K562 (cell line): ENCODE data around the gene MAP3K13. TPM values are rescaled to one million over a fixed set of nuclear protein-coding genes. Genes with fewer than 3 reads are reported as not detected.

Source experiments
- ATAC-seq: fragments of 200-7000 bp; cut with Tn5 transposase; 3 replicates; pipeline ENCODE4 v1.9.1; 2020; ENCODE audit warnings: moderate library complexity
- BruUV-seq: library from RNA; stranded (reverse); fragments of 400-500 nt; replicated peaks from 2 replicates; lab custom pipeline; 2021; lab: Mats Ljungman, UMichigan
- CTCF ChIA-PET: fragments of 300-600 bp; formaldehyde crosslinking; extraction: SDS; loops from one replicate; lab custom pipeline; 2021; ENCODE audit warnings: low intra/inter-chr PET ratio; lab: Yijun Ruan, JAX
- POLR2A ChIA-PET: fragments of 300-600, 350-650 bp; sonication (Branson Sonifier 250); formaldehyde crosslinking; extraction: SDS; loops from one replicate; lab custom pipeline; 2021; ENCODE audit warnings: antibody characterized with exemption, inconsistent platforms; lab: Yijun Ruan, JAX
- DNase-seq, 4 experiments: peaks; one replicate each; pipeline versions ENCODE4 v3.0.0 to v3.0.0-alpha.2; 2011 to 2018; ENCODE audit warnings: low spot score in 3 of 4, mixed read lengths in 3 of 4; ENCODE audit errors: extremely low read depth in 1 of 4
- FAIRE-seq: peaks from 2 replicates; lab custom pipeline; 2011; peaks lifted over from hg19 to GRCh38; lab: Jason Lieb, UNC
- H2AFZ ChIP-seq: 2 replicates; pipeline ENCODE4 v1.6.0; 2011; ENCODE audit warnings: low read depth, low read length, control low read depth, inconsistent platforms
- H3K27ac ChIP-seq: fragments of 200-600 bp; 3 replicates; pipeline ENCODE4 v1.8.0; 2011; ENCODE audit warnings: low read depth, mild to moderate bottlenecking, control low read depth, inconsistent platforms, low read length, moderate library complexity, mixed read lengths; ENCODE audit errors: extremely low read depth
- H3K27me3 ChIP-seq, 2 experiments: fragments of 300-600 bp in 1 of 2; 2 replicates in 1 of 2; 3 replicates in 1 of 2; pipeline versions ENCODE4 v1.6.0 to v1.8.0; 2011; ENCODE audit warnings: inconsistent platforms in 2 of 2, low read length in 2 of 2, mild to moderate bottlenecking in 1 of 2, mixed read lengths in 1 of 2, moderate library complexity in 1 of 2; ENCODE audit not compliant: control insufficient read depth in 2 of 2, insufficient read depth in 2 of 2
- H3K36me3 ChIP-seq: fragments of 300-600 bp; 3 replicates; pipeline ENCODE4 v1.8.0; 2011; ENCODE audit warnings: mild to moderate bottlenecking, low read length, inconsistent platforms; ENCODE audit not compliant: control insufficient read depth, insufficient read depth
- H3K4me1 ChIP-seq, 2 experiments: fragments of 200-600 bp in 1 of 2; replicated peaks in 1 of 2; 2 replicates in 1 of 2; 3 replicates in 1 of 2; pipeline versions ENCODE4 v1.5.1 to v1.8.0; 2011; ENCODE audit warnings: inconsistent platforms in 2 of 2, low read length in 2 of 2, mild to moderate bottlenecking in 1 of 2, mixed read lengths in 1 of 2, moderate library complexity in 1 of 2; ENCODE audit not compliant: control insufficient read depth in 2 of 2, insufficient read depth in 2 of 2
- H3K4me2 ChIP-seq: 2 replicates; pipeline ENCODE4 v1.6.1; 2011; ENCODE audit warnings: low read length, control low read depth, inconsistent platforms, mixed read lengths; ENCODE audit not compliant: insufficient read depth
- H3K4me3 ChIP-seq: fragments of 200-600 bp; sonication (generic), shearing (Covaris generic); 2 replicates; pipeline ENCODE4 v1.5.1; 2016; ENCODE audit warnings: control low read depth, inconsistent platforms
- H3K79me2 ChIP-seq: fragments of 200-600 bp; 3 replicates; pipeline ENCODE4 v1.8.0; 2011; ENCODE audit warnings: low read length, inconsistent platforms; ENCODE audit not compliant: control insufficient read depth, insufficient read depth
- H3K9ac ChIP-seq, 2 experiments: 2 replicates each; pipeline versions ENCODE4 v1.6.0 to v1.6.1; 2011; ENCODE audit warnings: low read depth in 2 of 2, low read length in 2 of 2, control low read depth in 1 of 2, inconsistent platforms in 1 of 2, mild to moderate bottlenecking in 1 of 2, mixed read lengths in 1 of 2; ENCODE audit not compliant: insufficient read depth in 1 of 2
- H3K9me1 ChIP-seq: one replicate; pipeline ENCODE4 v1.6.0; 2011; ENCODE audit warnings: inconsistent platforms, mild to moderate bottlenecking, low read length, moderate library complexity; ENCODE audit not compliant: control insufficient read depth, insufficient read depth
- H3K9me3 ChIP-seq: replicated peaks from 2 replicates; pipeline ENCODE4 v1.5.1; 2011; ENCODE audit warnings: low read depth, low read length, inconsistent platforms; ENCODE audit not compliant: control insufficient read depth, insufficient read depth
- H4K20me1 ChIP-seq: replicated peaks from 2 replicates; pipeline ENCODE4 v1.6.1; 2011; ENCODE audit warnings: low read length, inconsistent platforms, mixed read lengths; ENCODE audit not compliant: control insufficient read depth, insufficient read depth
- CHD4 ChIP-seq: fragments of 200-600 bp; sonication (generic); IDR thresholded peaks from 3 replicates; pipeline ENCODE4 v1.6.1; 2012; ENCODE audit warnings: low read depth, mild to moderate bottlenecking, mixed read lengths, low read length, inconsistent platforms; ENCODE audit not compliant: insufficient read depth, insufficient replicate concordance, poor library complexity, severe bottlenecking
- DIDO1 ChIP-seq: fragments of 450-650 bp; IDR thresholded peaks from 2 replicates; pipeline ENCODE4 v1.6.1; 2016; ENCODE audit warnings: low read depth, missing biosample characterization, missing genetic modification characterization
- POLR3G ChIP-seq: IDR thresholded peaks from 2 replicates; pipeline ENCODE4 v1.6.1; 2011; ENCODE audit not compliant: insufficient read length, insufficient replicate concordance; ENCODE audit errors: extremely low read depth
- RAD21 ChIP-seq, 2 experiments: fragments of 250-450 bp in 1 of 2; fragments of 450-650 bp in 1 of 2; sonication (Bioruptor Pico) in 1 of 2; formaldehyde crosslinking in 1 of 2; IDR thresholded peaks in 1 of 2; conservative IDR thresholded peaks in 1 of 2; 2 replicates each; pipeline versions ENCODE4 v1.4.0 to v1.8.0; 2020 to 2022; ENCODE audit warnings: mild to moderate bottlenecking in 2 of 2, moderate library complexity in 1 of 2
- RBM15 ChIP-seq: fragments of 200-400 bp; formaldehyde crosslinking; IDR thresholded peaks from 2 replicates; pipeline ENCODE4 v1.6.1; 2018; ENCODE audit warnings: mild to moderate bottlenecking, low read length, moderate library complexity; ENCODE audit not compliant: insufficient read depth
- SAFB ChIP-seq: fragments of 200-400 bp; formaldehyde crosslinking; IDR thresholded peaks from 2 replicates; pipeline ENCODE4 v1.6.1; 2017; ENCODE audit warnings: low read depth, low read length, borderline replicate concordance
- TBP ChIP-seq: optimal IDR thresholded peaks from 2 replicates; pipeline ENCODE3; 2011; ENCODE audit warnings: low read depth, low read length, improper control_type of control experiment
- ZNF23 ChIP-seq: fragments of 250-450 bp; sonication (Bioruptor Pico); IDR thresholded peaks from 2 replicates; pipeline ENCODE4 v1.4.0; 2020; ENCODE audit warnings: mild to moderate bottlenecking
- ZNF232 ChIP-seq: sonication (generic); formaldehyde crosslinking; IDR thresholded peaks from 2 replicates; pipeline ENCODE4 v1.8.0; 2022; ENCODE audit warnings: mild to moderate bottlenecking, missing genetic modification reagents
- ZZZ3 ChIP-seq: fragments of 450-650 bp; IDR thresholded peaks from 2 replicates; pipeline ENCODE4 v1.6.1; 2016; ENCODE audit warnings: antibody characterized with exemption, mild to moderate bottlenecking, moderate library complexity
- WGBS: fragments of 100-300 bp; shearing (Covaris generic); methylation state at CpG from one replicate; pipeline ENCODE4 v1.1.6; 2016; ENCODE audit warnings: low coverage, mixed read lengths; ENCODE audit not compliant: insufficient coverage; ENCODE audit errors: missing lambda C conversion rate; 5-methylcytosine and 5-hydroxymethylcytosine counted together
- in situ Hi-C: fragments of 300-500 bp; cut with MboI; formaldehyde crosslinking; loops from 4 replicates; pipeline ENCODE4 v1.15.0; 2018; ENCODE audit warnings: inconsistent platforms, mixed read lengths
- intact Hi-C: fragments of 100-400 bp; cut with micrococcal nuclease; formaldehyde crosslinking; loops from 2 replicates; pipeline ENCODE4 v1.14.2; 2022
- polyA plus RNA-seq, 8 experiments: library from polyadenylated mRNA; depleted of rRNA in 4 of 8; stranded (reverse) in 5 of 8; unstranded in 3 of 8; fragments of >200 nt; fragmentation: Nextera tagmentation in 2 of 8; fragmentation: Illumina TruSeq in 1 of 8; extraction: Ambion mirVana in 2 of 8; extraction: Trizol in 1 of 8; gene quantifications; 2 replicates each; pipeline versions ENCODE4 v1.2.1 to v1.2.3, GENCODE V29; 2011 to 2014; ENCODE audit warnings: inconsistent platforms in 1 of 8, missing spikeins in 1 of 8
- total RNA-seq, 7 experiments: library from RNA; depleted of rRNA in 6 of 7; stranded (reverse); fragments of >200 nt in 6 of 7; fragmentation: Illumina TruSeq in 2 of 7; extraction: Trizol in 2 of 7; gene quantifications; 2 replicates each; pipeline versions ENCODE4 v1.2.1 to v1.2.3, GENCODE V29; 2011 to 2021; ENCODE audit warnings: low replicate concordance in 1 of 7
- TF ChIP-seq, protein P1 (sequence below): fragments of 450-650 bp; formaldehyde crosslinking; IDR thresholded peaks from 2 replicates; pipeline ENCODE4 v1.4.0; 2022; ENCODE audit warnings: missing genetic modification characterization
- TF ChIP-seq, protein P2 (sequence below): IDR thresholded peaks from 2 replicates; pipeline ENCODE4 v1.6.1; 2012; ENCODE audit warnings: low read depth, low read length, improper control_type of control experiment, borderline replicate concordance

MAP3K13 gene
- total and polyA plus RNA-seq, 9 of the 15 experiments (the other 6 are each of a cell fraction or from before 2014, with no cell fraction given), result 0.04 to 0.32 (median 0.15) TPM; not detected in 2

DNA sequence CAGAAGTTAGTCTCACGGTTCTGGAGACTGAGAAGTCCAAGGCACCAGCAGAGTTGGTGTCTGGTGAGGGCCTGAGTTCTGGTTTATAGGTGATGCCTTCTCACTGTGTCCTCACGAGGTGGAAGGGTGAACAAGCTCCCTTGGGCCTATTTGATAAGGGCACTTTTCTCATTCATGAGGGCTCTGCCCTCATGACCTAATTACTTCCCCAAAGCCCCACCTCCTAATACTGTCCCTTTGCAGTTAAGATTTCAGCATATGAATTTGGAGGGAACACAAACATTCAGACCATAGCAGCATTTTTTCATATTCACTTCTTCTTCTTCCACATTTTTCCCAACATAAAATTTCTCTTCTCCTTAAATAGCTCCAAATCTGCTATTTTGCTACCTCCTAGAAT lies 94.4 kb downstream of the MAP3K13 start:
- TF ChIP-seq DIDO1 (tag) (no peak), POLR3G (no peak), TBP (no peak)
- TF ChIP-seq, all 486 proteins: peak for 0
- ATAC-seq (no peak), DNase-seq (no peak), FAIRE-seq (no peak)
- ChIA-PET CTCF (interaction anchor here (0.8 kb wide), 1 partner anchor 40 kb away, joined by 7 read pairs; no protein-coding TSS in a partner anchor), POLR2A (interaction anchor here (1.2 kb wide), 1 partner anchor 11 kb away, joined by 5 read pairs; no protein-coding TSS in a partner anchor)
- Histone ChIP-seq H3K27me3 (no peaks in the 10 kb centered on the region; a peak in 1 of 5 replicates), H3K4me1 (no peaks in the 10 kb centered on the region; a peak in 2 of 5 replicates), H3K27ac (no peak overlapping the region), H3K79me2 (no peaks in the 10 kb centered on the region), H3K4me3 (no peak overlapping the region), H3K9me1 (no peaks in the 10 kb centered on the region), H3K4me2 (no peak overlapping the region), H3K36me3 (no peaks in the 10 kb centered on the region), H3K9ac (no peak overlapping the region), H2AFZ (no peak overlapping the region), H4K20me1 (no peaks in the 10 kb centered on the region), H3K9me3 (no peaks in the 10 kb centered on the region)
- 8% methylated on average over 2 of the region's 2 CpGs for WGBS
- in situ Hi-C loops, result no loop called here
- BruUV-seq, result no TSS peak
- intact Hi-C loops, result no loop called here

DNA sequence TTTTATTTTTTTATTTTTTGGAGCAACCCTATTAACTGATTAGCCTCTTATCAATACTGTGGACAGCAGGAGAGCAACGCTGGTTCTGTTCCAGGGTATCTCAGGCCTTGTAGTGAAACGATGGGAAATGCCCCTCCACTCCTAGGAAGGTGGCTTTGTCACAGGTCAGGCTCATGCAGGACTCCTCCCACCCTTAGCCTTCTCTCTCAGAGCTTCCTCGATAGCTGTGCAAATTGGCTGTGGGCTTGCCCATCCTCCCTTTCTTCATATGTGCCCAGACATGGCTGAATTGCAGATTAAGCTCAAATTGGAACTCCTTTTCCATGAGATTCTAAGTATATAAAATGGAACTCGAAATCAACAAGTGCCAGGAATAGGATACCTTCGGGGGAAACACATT lies 97.4 kb downstream of the MAP3K13 start:
- ChIA-PET POLR2A (interaction anchor here (0.9 to 1.7 kb wide), 6 partner anchors 8 to 126 kb away, joined by 3 to 6 read pairs (median 4); partner anchors contain the start of gene SENP2), CTCF (interaction anchor here (1.2 to 1.4 kb wide), 2 partner anchors 114 to 116 kb away, joined by 6 read pairs; no protein-coding TSS in a partner anchor)
- peak; percentile 54; the same call in 2 of the 3 replicates for ATAC-seq
- peaks cover 0 to 4% of the 10 kb centered on the region in 2 experiments; a peak in 3 of 5 replicates for H3K4me1 ChIP-seq
- no peaks in the 10 kb centered on the region for H3K36me3 ChIP-seq
- no peaks in the 10 kb centered on the region for H3K9me1 ChIP-seq
- 46% methylated on average over 5 of the region's 5 CpGs for WGBS
- H3K9me3 ChIP-seq, result no peaks in the 10 kb centered on the region
- H3K27ac ChIP-seq, result no peak overlapping the region
- in situ Hi-C loops (no loop called here), intact Hi-C loops (loop anchor here (2.0 to 5.0 kb wide), 2 partner anchors 38 to 112 kb away; partner anchors contain the start of gene TMEM41A)
- DNase-seq, result no peak
- BruUV-seq, result no TSS peak
- FAIRE-seq, result no peak
- no peak overlapping the region for H3K4me2 ChIP-seq
- H3K4me3 ChIP-seq, result no peak overlapping the region
- no peaks in the 10 kb centered on the region; a peak in 1 of 5 replicates for H3K27me3 ChIP-seq
- H2AFZ ChIP-seq, result no peak overlapping the region
- H3K9ac ChIP-seq, result no peak overlapping the region; a peak in 1 of 4 replicates
- H4K20me1 ChIP-seq, result no peaks in the 10 kb centered on the region
- no peaks in the 10 kb centered on the region for H3K79me2 ChIP-seq
- TF ChIP-seq RAD21 (CRISPR knock-in tag; conservative IDR thresholded peaks at IDR 0.05 in 1 of 2, IDR thresholded peaks at IDR 0.05 in 1 of 2) (no peak), ZNF232 (no peak), CHD4 (no peak), SAFB (no peak), RBM15 (no peak), ZZZ3 (no peak), ZNF23 (CRISPR knock-in tag) (no peak)
- TF ChIP-seq, protein P1, sequence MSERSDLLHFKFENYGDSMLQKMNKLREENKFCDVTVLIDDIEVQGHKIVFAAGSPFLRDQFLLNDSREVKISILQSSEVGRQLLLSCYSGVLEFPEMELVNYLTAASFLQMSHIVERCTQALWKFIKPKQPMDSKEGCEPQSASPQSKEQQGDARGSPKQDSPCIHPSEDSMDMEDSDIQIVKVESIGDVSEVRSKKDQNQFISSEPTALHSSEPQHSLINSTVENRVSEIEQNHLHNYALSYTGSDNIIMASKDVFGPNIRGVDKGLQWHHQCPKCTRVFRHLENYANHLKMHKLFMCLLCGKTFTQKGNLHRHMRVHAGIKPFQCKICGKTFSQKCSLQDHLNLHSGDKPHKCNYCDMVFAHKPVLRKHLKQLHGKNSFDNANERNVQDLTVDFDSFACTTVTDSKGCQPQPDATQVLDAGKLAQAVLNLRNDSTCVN (CRISPR knock-in tag), result no peak
- TF ChIP-seq, protein P2, sequence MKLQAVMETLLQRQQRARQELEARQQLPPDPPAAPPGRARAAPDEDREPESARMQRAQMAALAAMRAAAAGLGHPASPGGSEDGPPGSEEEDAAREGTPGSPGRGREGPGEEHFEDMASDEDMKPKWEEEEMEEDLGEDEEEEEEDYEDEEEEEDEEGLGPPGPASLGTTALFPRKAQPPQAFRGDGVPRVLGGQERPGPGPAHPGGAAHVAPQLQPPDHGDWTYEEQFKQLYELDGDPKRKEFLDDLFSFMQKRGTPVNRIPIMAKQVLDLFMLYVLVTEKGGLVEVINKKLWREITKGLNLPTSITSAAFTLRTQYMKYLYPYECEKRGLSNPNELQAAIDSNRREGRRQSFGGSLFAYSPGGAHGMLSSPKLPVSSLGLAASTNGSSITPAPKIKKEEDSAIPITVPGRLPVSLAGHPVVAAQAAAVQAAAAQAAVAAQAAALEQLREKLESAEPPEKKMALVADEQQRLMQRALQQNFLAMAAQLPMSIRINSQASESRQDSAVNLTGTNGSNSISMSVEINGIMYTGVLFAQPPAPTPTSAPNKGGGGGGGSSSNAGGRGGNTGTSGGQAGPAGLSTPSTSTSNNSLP, result no peak
